GM12892 (cell line): ENCODE data around the gene ZCWPW1.

Experiments used
- POLR2A ChIP-seq: IDR thresholded peaks from 2 replicates; pipeline ENCODE4 v1.6.1; 2011; ENCODE audit warnings: low read depth, low read length, control low read depth
- POLR2AphosphoS5 ChIP-seq: IDR thresholded peaks from 2 replicates; pipeline ENCODE4 v1.6.1; 2011; ENCODE audit warnings: low read depth, low read length, control low read depth

DNA sequence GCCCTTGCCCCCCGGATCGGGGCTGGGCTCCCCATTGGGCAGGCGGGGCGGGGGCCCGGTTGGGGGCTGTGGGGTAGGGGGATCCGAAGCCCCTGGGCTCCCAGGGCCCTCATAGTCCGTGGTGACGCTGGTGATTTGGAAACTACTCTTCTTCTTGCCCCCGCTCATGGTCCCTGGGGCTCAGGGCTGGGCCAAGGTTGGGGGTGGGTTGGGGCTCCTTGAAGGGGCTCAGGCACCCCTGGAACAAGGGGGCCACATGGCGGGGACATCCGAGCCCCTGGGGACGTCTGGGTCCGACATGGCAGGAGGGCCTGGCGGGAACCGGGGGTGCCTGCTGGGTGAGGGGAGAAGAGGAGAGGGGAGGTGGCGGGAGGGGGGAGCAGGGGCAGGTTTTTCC is 49.4 kb upstream of the ZCWPW1 start:
- no peak for TF ChIP-seq POLR2A
- no peak for TF ChIP-seq POLR2AphosphoS5
